ENCODE data around the gene CETN2.
"Not testable (repeated sequence)": the region's sequence is repeated elsewhere in the genome, so short reads cannot be mapped to it uniquely, and the experiment has no call there.

The CETN2 gene

GRCh38 chrX:152830312-152831305 is at the start of gene CETN2, which contains the start of gene NSDHL:
Gene CETN2, minus strand, starts transcription at chrX:152830757. Its CDS starts 47 bp downstream, at chrX:152830710.
Gene NSDHL, plus strand, starts transcription at chrX:152831063. Its CDS starts 15,262 bp downstream, at chrX:152846325.
- peak; percentile 91 to 94 (median 92) for DNase-seq

- no peak for DNase-seq
Observed at GRCh38 chrX:152878976-152879755, 48.6 kb upstream of the CETN2 start.

- no peak for DNase-seq
Observed at GRCh38 chrX:152876931-152877840, 46.6 kb upstream of the CETN2 start.

- DNase-seq = no peak
Observed at GRCh38 chrX:152873361-152873760, 42.8 kb upstream of the CETN2 start.

GRCh38 chrX:152872522-152872921 is 42.0 kb upstream of the CETN2 start:
- DNase-seq = no peak

GRCh38 chrX:152871260-152871659 is 40.7 kb upstream of the CETN2 start:
- no peak for DNase-seq

- no peak for DNase-seq
Observed at GRCh38 chrX:152869972-152870371, 39.4 kb upstream of the CETN2 start.

- DNase-seq = no peak
Observed at GRCh38 chrX:152866386-152866785, 35.8 kb upstream of the CETN2 start.

- DNase-seq = no peak
Observed at GRCh38 chrX:152865232-152865920, 34.8 kb upstream of the CETN2 start.

- no peak for DNase-seq
Observed at GRCh38 chrX:152861826-152862225, 31.3 kb upstream of the CETN2 start.

- no peak for DNase-seq
Observed at GRCh38 chrX:152861116-152861515, 30.6 kb upstream of the CETN2 start.

GRCh38 chrX:152853986-152854385 is 23.4 kb upstream of the CETN2 start:
- DNase-seq = no peak

- DNase-seq = no peak
Observed at GRCh38 chrX:152850465-152850864, 19.9 kb upstream of the CETN2 start.

- DNase-seq = no peak
Observed at GRCh38 chrX:152847281-152847680, 16.7 kb upstream of the CETN2 start.

- DNase-seq = no peak
Observed at GRCh38 chrX:152845618-152846240, 15.2 kb upstream of the CETN2 start.

GRCh38 chrX:152844256-152844655 is 13.7 kb upstream of the CETN2 start:
- no peak for DNase-seq

GRCh38 chrX:152843852-152844251 is 13.3 kb upstream of the CETN2 start:
- DNase-seq = no peak

- no peak for DNase-seq
Observed at GRCh38 chrX:152842772-152843338, 12.3 kb upstream of the CETN2 start.

- DNase-seq = not testable (repeated sequence)
Observed at GRCh38 chrX:152835470-152835869, 4.9 kb upstream of the CETN2 start.

- no peak for DNase-seq
Observed at GRCh38 chrX:152833378-152833777, 2.8 kb upstream of the CETN2 start.

GRCh38 chrX:152832520-152832919 is 2.0 kb upstream of the CETN2 start:
- DNase-seq = no peak

All from stimulated activated naive CD4-positive, alpha-beta T cell (primary cell).